ENCODE results near the gene HINT2. TPM values are rescaled to one million over a fixed set of nuclear protein-coding genes. Genes with fewer than 3 reads are reported as not detected.

Gene HINT2
- total RNA-seq, 4 donors from 2014 or later = 19.8 to 49.7 (median 40.6) TPM

DNA sequence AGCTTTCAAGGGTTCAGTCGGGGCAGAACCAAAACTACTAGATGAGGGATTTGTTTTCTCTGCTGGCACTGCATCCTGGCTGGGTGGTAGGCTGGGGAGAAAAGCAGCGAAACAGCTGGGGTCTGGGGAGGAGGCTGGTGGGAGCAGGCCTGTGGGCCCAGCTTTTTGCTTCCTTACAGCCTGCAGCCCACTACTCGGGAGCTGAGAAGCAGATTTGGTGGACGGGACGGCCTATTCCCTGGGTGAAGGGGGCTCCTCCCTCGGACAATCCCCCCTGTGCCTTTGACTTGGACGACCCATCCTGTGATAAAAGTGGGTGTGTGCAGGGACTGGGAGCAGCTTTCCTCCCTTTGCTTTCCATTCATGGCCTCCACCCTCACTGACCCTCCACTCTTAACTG is 14.3 kb downstream of the HINT2 start:
- TF ChIP-seq CTCF (IDR thresholded peaks at IDR 0.05) = no peak
- DNase-seq (ENCODE audit: low spot score) = no peak
- no peak for ATAC-seq (ENCODE audit: low FRiP score)

GRCh38 chr9:35798658-35799374 is 16.0 kb downstream of the HINT2 start:
- peak; percentile 30 for ATAC-seq (ENCODE audit: low FRiP score)
- no peak for DNase-seq (ENCODE audit: low spot score)

GRCh38 chr9:35797311-35798109 is 17.3 kb downstream of the HINT2 start:
- DNase-seq (ENCODE audit: low spot score) (no peak), ATAC-seq (ENCODE audit: low FRiP score) (no peak)
- no peak for TF ChIP-seq CTCF (IDR thresholded peaks at IDR 0.05)

More at GRCh38 chr9:35798658-35799374, 16.0 kb downstream of the HINT2 start:
- no peak for TF ChIP-seq CTCF (IDR thresholded peaks at IDR 0.05)

DNA sequence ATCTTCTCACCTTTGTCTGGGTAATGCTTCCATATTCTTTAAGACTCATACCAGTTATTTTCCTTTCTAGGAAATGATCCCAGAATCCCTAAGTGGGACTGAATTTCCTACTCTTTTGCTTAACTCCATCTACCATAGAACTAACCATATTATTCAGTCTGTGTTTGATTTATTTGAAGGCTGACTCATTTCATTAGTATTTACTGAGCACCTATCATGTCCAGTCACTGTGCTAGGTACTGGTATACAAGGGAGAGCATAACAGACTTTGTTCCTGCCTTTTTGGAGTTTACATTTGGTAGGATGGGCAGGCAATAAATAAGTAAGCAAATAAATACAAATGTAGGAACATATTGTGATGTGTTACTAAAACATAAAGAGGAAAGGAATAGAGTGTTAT is 19.1 kb downstream of the HINT2 start:
- DNase-seq (ENCODE audit: low spot score) (no peak), ATAC-seq (ENCODE audit: low FRiP score) (no peak)
- no peak for TF ChIP-seq CTCF (IDR thresholded peaks at IDR 0.05)

DNA sequence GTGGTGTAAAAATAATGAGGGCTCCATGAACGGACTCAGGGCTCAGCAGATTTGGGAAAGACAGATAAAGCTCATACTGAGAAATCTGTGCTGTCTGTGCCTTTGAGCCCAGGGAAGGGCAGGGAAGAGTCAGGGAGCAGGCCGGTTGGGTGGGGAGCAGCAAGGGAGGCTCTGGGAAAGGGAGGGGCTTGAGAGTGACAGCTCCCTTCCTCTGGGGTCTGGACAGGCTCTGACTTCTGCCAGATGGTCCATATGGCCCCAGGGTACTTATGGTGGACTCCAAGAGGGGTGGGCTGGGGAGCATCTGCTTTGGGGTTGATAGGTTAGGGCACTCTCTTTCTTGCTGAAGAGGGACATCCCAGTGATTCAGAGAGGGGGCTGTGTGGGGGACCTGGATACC is 21.4 kb downstream of the HINT2 start:
- no peak for TF ChIP-seq CTCF (IDR thresholded peaks at IDR 0.05)
- DNase-seq (ENCODE audit: low spot score) = no peak

GRCh38 chr9:35792826-35793225 is 22.0 kb downstream of the HINT2 start:
- no peak for ATAC-seq (ENCODE audit: low FRiP score)
- DNase-seq (ENCODE audit: low spot score) = no peak

More for the DNA sequence above, 21.4 kb downstream of the HINT2 start:
- ATAC-seq (ENCODE audit: low FRiP score) = no peak

More at GRCh38 chr9:35792826-35793225, 22.0 kb downstream of the HINT2 start:
- no peak for TF ChIP-seq CTCF (IDR thresholded peaks at IDR 0.05)
